Astrocyte (in vitro differentiated cells and primary cell): ENCODE results near the gene SHOX. TPM values are rescaled to one million over a fixed set of nuclear protein-coding genes. Genes with fewer than 3 reads are reported as not detected.
"Not testable (repeated sequence)": the region's sequence is repeated elsewhere in the genome, so short reads cannot be mapped to it uniquely, and the experiment has no call there.

Experiments
- DNase-seq: peaks from one replicate; pipeline ENCODE4 v3.0.0-alpha.2; 2010; ENCODE audit warnings: low read depth
- FAIRE-seq: peaks from 2 replicates; lab custom pipeline; 2011; peaks lifted over from hg19 to GRCh38; lab: Jason Lieb, UNC
- H2AFZ ChIP-seq: 2 replicates; pipeline ENCODE4 v1.6.0; 2012; ENCODE audit warnings: low read depth, low read length, inconsistent platforms
- H3K27ac ChIP-seq: 2 replicates; pipeline ENCODE4 v1.5.1; 2011; ENCODE audit warnings: low read depth, low read length, inconsistent platforms
- H3K27me3 ChIP-seq: 2 replicates; pipeline ENCODE4 v1.6.0; 2011; ENCODE audit warnings: low read length, inconsistent platforms; ENCODE audit not compliant: insufficient read depth
- H3K36me3 ChIP-seq: 2 replicates; pipeline ENCODE4 v1.5.1; 2011; ENCODE audit warnings: low read length, inconsistent platforms; ENCODE audit not compliant: insufficient read depth
- H3K4me1 ChIP-seq: 2 replicates; pipeline ENCODE4 v1.5.1; 2011; ENCODE audit warnings: low read length, inconsistent platforms; ENCODE audit not compliant: insufficient read depth
- H3K4me2 ChIP-seq: 2 replicates; pipeline ENCODE4 v1.6.0; 2012; ENCODE audit warnings: low read length, inconsistent platforms
- H3K4me3 ChIP-seq: 2 replicates; pipeline ENCODE4 v1.5.1; 2011; ENCODE audit warnings: low read depth, mild to moderate bottlenecking, low read length, inconsistent platforms; ENCODE audit not compliant: insufficient read depth
- H3K79me2 ChIP-seq: 2 replicates; pipeline ENCODE4 v1.6.0; 2012; ENCODE audit warnings: mild to moderate bottlenecking, low read length, inconsistent platforms; ENCODE audit not compliant: insufficient read depth
- H3K9ac ChIP-seq: 2 replicates; pipeline ENCODE4 v1.6.0; 2012; ENCODE audit warnings: mild to moderate bottlenecking, low read length, inconsistent platforms
- H3K9me3 ChIP-seq: 2 replicates; pipeline ENCODE4 v1.5.1; 2012; ENCODE audit warnings: low read depth, mild to moderate bottlenecking, low read length, inconsistent platforms; ENCODE audit not compliant: insufficient read depth
- H4K20me1 ChIP-seq: 2 replicates; pipeline ENCODE4 v1.6.0; 2012; ENCODE audit warnings: low read length, inconsistent platforms; ENCODE audit not compliant: insufficient read depth
- H3K27ac Mint-ChIP-seq: one replicate; pipeline ENCODE4 v1.8.0; 2021; ENCODE audit warnings: mild to moderate bottlenecking, mixed read lengths; ENCODE audit not compliant: unreplicated experiment
- H3K27me3 Mint-ChIP-seq: one replicate; pipeline ENCODE4 v1.8.0; 2021; ENCODE audit warnings: low read depth, mixed read lengths; ENCODE audit not compliant: unreplicated experiment
- H3K36me3 Mint-ChIP-seq: one replicate; pipeline ENCODE4 v1.8.0; 2021; ENCODE audit warnings: low read depth, mixed read lengths; ENCODE audit not compliant: unreplicated experiment
- H3K4me1 Mint-ChIP-seq: one replicate; pipeline ENCODE4 v1.8.0; 2021; ENCODE audit warnings: low read depth, mixed read lengths; ENCODE audit not compliant: unreplicated experiment
- H3K4me3 Mint-ChIP-seq: one replicate; pipeline ENCODE4 v1.8.0; 2021; ENCODE audit warnings: mild to moderate bottlenecking, moderate library complexity, mixed read lengths; ENCODE audit not compliant: unreplicated experiment
- H3K9me3 Mint-ChIP-seq: one replicate; pipeline ENCODE4 v1.8.0; 2021; ENCODE audit warnings: mild to moderate bottlenecking, mixed read lengths; ENCODE audit not compliant: unreplicated experiment
- EZH2 ChIP-seq: IDR thresholded peaks from 2 replicates; pipeline ENCODE4 v1.6.1; 2012; ENCODE audit warnings: mild to moderate bottlenecking, low read length, inconsistent platforms; ENCODE audit not compliant: insufficient read depth
- total RNA-seq: library from RNA; stranded (reverse); gene quantifications from 2 replicates; pipeline ENCODE4 v1.2.1, GENCODE V29; 2021
- TF ChIP-seq, protein P1 (sequence below): IDR thresholded peaks from 2 replicates; pipeline ENCODE4 v1.5.1; 2011; ENCODE audit warnings: low read depth, mild to moderate bottlenecking, inconsistent platforms, low read length, moderate library complexity; ENCODE audit not compliant: insufficient read depth

Gene SHOX
- total RNA-seq, 1 donor from 2014 or later, result not detected

DNA sequence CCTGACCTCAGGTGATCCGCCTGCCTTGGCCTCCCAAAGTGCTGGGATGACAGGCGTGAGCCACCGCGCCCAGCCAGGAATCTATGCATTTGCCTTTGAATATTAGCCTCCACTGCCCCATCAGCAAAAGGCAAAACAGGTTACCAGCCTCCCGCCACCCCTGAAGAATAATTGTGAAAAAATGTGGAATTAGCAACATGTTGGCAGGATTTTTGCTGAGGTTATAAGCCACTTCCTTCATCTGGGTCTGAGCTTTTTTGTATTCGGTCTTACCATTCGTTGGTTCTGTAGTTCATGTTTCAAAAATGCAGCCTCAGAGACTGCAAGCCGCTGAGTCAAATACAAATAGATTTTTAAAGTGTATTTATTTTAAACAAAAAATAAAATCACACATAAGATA, 44.2 kb upstream of the SHOX start:
- H3K9me3 ChIP-seq, result no peaks in the 10 kb centered on the region
- Mint-ChIP-seq H3K27me3 (no peaks in the 10 kb centered on the region), H3K4me3 (no peak overlapping the region), H3K36me3 (no peaks in the 10 kb centered on the region), H3K27ac (no peak overlapping the region), H3K4me1 (no peaks in the 10 kb centered on the region), H3K9me3 (peaks cover 2% of the 10 kb centered on the region)
- no peak overlapping the region for H3K9ac ChIP-seq
- H3K4me1 ChIP-seq, result no peaks in the 10 kb centered on the region
- no peak overlapping the region for H3K27ac ChIP-seq
- H3K36me3 ChIP-seq, result no peaks in the 10 kb centered on the region
- no peak for FAIRE-seq
- H3K4me2 ChIP-seq, result no peak overlapping the region
- H3K79me2 ChIP-seq, result no peaks in the 10 kb centered on the region
- H3K27me3 ChIP-seq, result no peaks in the 10 kb centered on the region
- H4K20me1 ChIP-seq, result no peaks in the 10 kb centered on the region
- no peak overlapping the region for H2AFZ ChIP-seq
- TF ChIP-seq, protein P1, sequence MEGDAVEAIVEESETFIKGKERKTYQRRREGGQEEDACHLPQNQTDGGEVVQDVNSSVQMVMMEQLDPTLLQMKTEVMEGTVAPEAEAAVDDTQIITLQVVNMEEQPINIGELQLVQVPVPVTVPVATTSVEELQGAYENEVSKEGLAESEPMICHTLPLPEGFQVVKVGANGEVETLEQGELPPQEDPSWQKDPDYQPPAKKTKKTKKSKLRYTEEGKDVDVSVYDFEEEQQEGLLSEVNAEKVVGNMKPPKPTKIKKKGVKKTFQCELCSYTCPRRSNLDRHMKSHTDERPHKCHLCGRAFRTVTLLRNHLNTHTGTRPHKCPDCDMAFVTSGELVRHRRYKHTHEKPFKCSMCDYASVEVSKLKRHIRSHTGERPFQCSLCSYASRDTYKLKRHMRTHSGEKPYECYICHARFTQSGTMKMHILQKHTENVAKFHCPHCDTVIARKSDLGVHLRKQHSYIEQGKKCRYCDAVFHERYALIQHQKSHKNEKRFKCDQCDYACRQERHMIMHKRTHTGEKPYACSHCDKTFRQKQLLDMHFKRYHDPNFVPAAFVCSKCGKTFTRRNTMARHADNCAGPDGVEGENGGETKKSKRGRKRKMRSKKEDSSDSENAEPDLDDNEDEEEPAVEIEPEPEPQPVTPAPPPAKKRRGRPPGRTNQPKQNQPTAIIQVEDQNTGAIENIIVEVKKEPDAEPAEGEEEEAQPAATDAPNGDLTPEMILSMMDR, result no peak
- no peak for TF ChIP-seq EZH2
- no peak overlapping the region for H3K4me3 ChIP-seq
- no peak for DNase-seq

DNA sequence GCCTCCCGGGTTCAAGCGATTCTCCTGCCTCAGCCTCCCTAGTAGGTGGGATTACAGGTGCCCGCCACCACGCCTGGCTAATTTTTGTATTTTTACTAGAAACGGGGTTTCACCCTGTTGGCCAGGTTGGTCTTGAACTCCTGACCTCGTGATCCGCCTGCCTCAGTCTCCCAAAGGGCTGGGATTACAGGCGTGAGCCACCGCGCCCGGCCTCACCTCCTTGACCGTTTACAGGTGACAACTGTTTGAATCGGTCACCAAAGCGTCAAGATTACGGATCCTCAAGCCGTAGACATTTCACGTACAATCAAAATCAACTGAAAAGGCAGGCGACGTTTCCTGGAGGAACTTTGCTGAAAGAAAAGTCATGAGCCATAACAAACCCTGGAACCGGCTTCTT, 41.3 kb upstream of the SHOX start:
- H3K4me1 Mint-ChIP-seq, FAIRE-seq, H3K79me2 ChIP-seq, H3K27ac Mint-ChIP-seq, H3K27ac ChIP-seq, H3K9me3 Mint-ChIP-seq, H3K4me3 ChIP-seq, H4K20me1 ChIP-seq, H3K27me3 Mint-ChIP-seq, H3K4me1 ChIP-seq, H3K4me2 ChIP-seq, H3K4me3 Mint-ChIP-seq, DNase-seq, H3K9ac ChIP-seq, H3K27me3 ChIP-seq, H3K36me3 ChIP-seq, H3K36me3 Mint-ChIP-seq, H2AFZ ChIP-seq, H3K9me3 ChIP-seq: not testable (repeated sequence)

DNA sequence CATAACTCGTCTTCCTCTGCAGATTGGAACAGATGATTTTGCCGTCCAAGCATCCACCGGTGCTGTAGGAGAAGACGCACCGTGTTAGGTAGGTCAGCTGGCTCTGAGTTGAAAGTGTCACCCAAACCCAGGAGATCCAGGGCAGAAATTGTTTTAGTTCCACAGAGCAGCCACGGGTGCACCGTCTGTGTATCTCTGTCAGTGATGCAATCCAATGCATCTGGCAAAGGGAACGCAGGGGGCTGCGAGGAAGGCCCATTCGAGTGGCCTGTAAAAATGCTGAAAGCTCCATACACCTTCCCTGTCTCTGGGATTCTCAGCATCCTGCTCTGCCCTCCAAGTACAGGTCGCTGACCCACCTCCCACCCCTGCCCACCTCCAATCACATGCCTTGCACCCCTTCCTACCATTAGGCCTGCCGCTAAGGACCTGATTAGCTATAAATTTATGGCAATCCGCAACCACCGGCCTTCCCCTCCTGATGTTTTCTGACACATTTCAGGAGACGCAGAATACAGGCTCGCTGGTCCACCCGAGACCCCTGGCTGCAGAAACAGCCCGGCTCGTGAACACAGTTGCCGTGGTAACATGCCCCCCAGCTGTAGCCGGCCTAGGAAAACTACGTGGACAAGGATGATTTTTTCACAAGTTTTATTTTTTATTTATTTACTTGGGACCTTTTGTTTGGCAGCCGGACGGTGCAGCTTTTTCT, 39.7 kb upstream of the SHOX start:
- Histone ChIP-seq H3K9ac (no peak overlapping the region), H2AFZ (no peak overlapping the region), H3K9me3 (peaks cover 3% of the 10 kb centered on the region), H3K27ac (no peak overlapping the region), H4K20me1 (no peaks in the 10 kb centered on the region), H3K36me3 (no peaks in the 10 kb centered on the region), H3K79me2 (no peaks in the 10 kb centered on the region), H3K4me3 (no peak overlapping the region), H3K27me3 (no peaks in the 10 kb centered on the region), H3K4me1 (no peaks in the 10 kb centered on the region), H3K4me2 (no peak overlapping the region)
- Mint-ChIP-seq H3K4me3 (no peak overlapping the region), H3K27me3 (no peaks in the 10 kb centered on the region), H3K36me3 (no peaks in the 10 kb centered on the region), H3K4me1 (no peaks in the 10 kb centered on the region), H3K27ac (no peak overlapping the region), H3K9me3 (peaks cover 11% of the 10 kb centered on the region)
- TF ChIP-seq, protein P1, result no peak
- no peak for TF ChIP-seq EZH2
- DNase-seq (no peak), FAIRE-seq (no peak)
